ENCODE measurements around the gene C1QA.

GRCh38 chr1:22626237-22627157, 9.9 kb upstream of the C1QA start:
- TF ChIP-seq CTCF (IDR thresholded peaks at IDR 0.05), result no peak
- no peak for TF ChIP-seq POLR2A (IDR thresholded peaks at IDR 0.05)
- no peak for TF ChIP-seq POLR2AphosphoS5 (IDR thresholded peaks at IDR 0.05)

Measured in breast epithelium (tissue), 3 donors.